WERI-Rb-1 (cell line): ENCODE measurements around the gene PTS.

Experiments used
- DNase-seq: peaks from one replicate; pipeline ENCODE4 v3.0.0-alpha.2; 2020
- H3K27ac ChIP-seq: fragments of 250-450 bp; sonication (Bioruptor Pico); 2 replicates; pipeline ENCODE4 v1.5.1; 2020; ENCODE audit warnings: mild to moderate bottlenecking, moderate library complexity
- H3K27me3 ChIP-seq: fragments of 250-450 bp; sonication (Bioruptor Pico); 2 replicates; pipeline ENCODE4 v1.5.1; 2021; ENCODE audit warnings: mild to moderate bottlenecking, low read depth, moderate library complexity; ENCODE audit not compliant: insufficient read depth, severe bottlenecking
- H3K36me3 ChIP-seq: fragments of 250-450 bp; sonication (Bioruptor Pico); 2 replicates; pipeline ENCODE4 v1.5.1; 2020; ENCODE audit warnings: mild to moderate bottlenecking, moderate library complexity
- H3K4me3 ChIP-seq: 2 replicates; pipeline ENCODE4 v1.5.1; 2011; ENCODE audit warnings: low read depth, mild to moderate bottlenecking, control low read depth, low read length
- H3K9me3 ChIP-seq: fragments of 250-450 bp; sonication (Bioruptor Pico); 2 replicates; pipeline ENCODE4 v1.5.1; 2021; ENCODE audit warnings: mild to moderate bottlenecking, moderate library complexity; ENCODE audit not compliant: severe bottlenecking
- TF ChIP-seq, protein P1 (sequence below): IDR thresholded peaks from 2 replicates; pipeline ENCODE4 v1.5.1; 2011; ENCODE audit warnings: low read depth, mild to moderate bottlenecking, control low read depth, inconsistent platforms, low read length

Gene PTS

DNA sequence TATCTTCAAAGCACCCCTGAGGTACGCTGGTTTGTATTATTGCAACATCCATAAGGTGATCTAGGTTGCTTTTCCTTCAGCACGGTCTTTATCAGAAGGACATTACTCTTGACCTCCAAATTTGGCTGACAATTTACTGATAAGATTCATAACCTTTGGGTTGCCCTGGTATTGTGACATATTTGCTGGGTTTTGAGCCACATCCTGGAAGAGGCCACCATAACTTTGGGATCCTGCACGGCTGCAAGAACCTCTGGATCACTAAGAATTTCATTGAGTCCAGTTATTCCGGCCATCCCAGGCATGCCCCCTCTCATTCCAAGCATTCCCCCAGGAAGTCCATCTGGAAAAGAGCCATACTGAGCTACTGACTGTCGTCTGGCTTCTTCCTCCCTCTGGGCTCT is 41.0 kb downstream of the PTS start:
- H3K27me3 ChIP-seq = no peaks in the 10 kb centered on the region
- H3K36me3 ChIP-seq = no peaks in the 10 kb centered on the region
- no peaks in the 10 kb centered on the region for H3K9me3 ChIP-seq
- H3K4me3 ChIP-seq = no peak overlapping the region
- no peak overlapping the region for H3K27ac ChIP-seq
- no peak for DNase-seq
- TF ChIP-seq, protein P1, sequence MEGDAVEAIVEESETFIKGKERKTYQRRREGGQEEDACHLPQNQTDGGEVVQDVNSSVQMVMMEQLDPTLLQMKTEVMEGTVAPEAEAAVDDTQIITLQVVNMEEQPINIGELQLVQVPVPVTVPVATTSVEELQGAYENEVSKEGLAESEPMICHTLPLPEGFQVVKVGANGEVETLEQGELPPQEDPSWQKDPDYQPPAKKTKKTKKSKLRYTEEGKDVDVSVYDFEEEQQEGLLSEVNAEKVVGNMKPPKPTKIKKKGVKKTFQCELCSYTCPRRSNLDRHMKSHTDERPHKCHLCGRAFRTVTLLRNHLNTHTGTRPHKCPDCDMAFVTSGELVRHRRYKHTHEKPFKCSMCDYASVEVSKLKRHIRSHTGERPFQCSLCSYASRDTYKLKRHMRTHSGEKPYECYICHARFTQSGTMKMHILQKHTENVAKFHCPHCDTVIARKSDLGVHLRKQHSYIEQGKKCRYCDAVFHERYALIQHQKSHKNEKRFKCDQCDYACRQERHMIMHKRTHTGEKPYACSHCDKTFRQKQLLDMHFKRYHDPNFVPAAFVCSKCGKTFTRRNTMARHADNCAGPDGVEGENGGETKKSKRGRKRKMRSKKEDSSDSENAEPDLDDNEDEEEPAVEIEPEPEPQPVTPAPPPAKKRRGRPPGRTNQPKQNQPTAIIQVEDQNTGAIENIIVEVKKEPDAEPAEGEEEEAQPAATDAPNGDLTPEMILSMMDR = no peak

DNA sequence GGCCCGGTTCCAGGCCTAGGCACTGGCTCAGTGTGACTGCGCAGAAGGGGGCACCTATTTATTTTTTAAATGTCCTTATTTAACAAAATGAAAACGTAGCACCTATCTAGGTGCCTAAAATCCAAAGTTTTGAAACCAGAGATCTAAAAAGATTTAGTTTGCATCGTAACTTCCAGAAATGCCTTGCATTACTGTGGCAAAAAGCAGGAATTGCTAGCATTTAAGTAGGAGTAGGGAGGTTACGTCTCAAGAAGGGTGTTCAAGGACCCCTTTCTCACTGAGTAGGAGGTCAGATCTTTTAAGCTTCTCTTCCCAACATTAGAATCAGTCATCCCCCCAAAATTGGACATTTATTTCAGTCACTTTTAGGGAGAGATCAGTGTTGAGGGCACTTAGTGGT is 42.2 kb downstream of the PTS start:
- TF ChIP-seq, protein P1 = no peak
- no peak for DNase-seq
- Histone ChIP-seq H3K9me3 (no peaks in the 10 kb centered on the region), H3K4me3 (no peak overlapping the region), H3K27ac (no peak overlapping the region), H3K36me3 (no peaks in the 10 kb centered on the region), H3K27me3 (no peaks in the 10 kb centered on the region)

DNA sequence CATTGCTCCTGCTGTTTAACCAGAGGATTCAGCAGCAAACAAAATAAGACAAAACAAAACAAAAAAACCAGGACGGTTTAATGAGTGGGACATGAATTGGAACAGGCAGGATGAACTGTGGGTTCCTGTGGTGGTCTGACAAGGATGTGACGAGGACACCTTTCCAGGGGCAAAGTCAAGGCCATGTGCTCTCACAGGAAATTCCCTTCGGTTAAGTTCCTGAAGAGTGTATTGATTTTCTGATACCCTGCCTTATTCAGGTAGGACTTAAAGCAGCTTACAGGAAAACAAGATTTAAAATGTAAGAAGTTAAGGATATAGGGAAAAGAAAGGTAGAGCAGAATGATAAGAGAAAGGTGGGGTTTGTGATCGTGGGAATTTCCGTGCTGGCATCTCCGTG is 42.9 kb downstream of the PTS start:
- H3K27me3 ChIP-seq = no peaks in the 10 kb centered on the region
- H3K9me3 ChIP-seq = no peaks in the 10 kb centered on the region
- no peak for DNase-seq
- H3K4me3 ChIP-seq = no peak overlapping the region
- H3K36me3 ChIP-seq = no peaks in the 10 kb centered on the region
- H3K27ac ChIP-seq = no peak overlapping the region
- TF ChIP-seq, protein P1 = no peak

DNA sequence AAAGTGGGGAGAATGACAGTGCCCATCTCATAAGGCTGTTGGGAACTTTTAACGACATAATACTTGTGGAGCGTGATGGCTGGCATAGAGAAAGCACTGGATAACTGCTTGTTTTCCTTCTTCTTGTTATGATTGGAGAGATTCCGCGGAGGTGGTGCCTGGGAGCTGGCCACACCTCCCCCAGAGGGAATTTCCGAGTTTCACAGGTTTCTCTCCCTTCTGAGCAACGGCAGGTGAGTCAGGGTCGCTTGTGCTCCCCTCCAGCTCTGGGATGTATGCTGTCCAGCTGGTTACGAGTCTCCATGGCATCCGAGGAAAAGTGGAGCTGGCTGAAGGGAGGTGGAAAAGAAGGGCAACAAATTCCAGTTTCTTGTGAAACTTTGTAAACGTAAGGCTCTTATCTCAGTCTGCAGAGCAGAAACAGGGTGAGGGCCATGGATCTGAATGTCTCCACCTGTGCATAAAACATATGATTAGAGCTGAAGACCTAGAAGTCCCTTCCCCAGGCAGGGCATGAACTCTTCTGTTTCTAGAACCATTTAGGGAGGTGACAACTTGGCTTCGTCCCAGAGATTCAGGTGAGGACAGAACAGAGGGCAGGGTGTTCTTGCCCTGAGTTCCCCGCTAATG is 44.4 kb downstream of the PTS start:
- no peak overlapping the region for H3K4me3 ChIP-seq
- H3K36me3 ChIP-seq = no peaks in the 10 kb centered on the region
- H3K9me3 ChIP-seq = no peaks in the 10 kb centered on the region
- H3K27ac ChIP-seq = no peak overlapping the region
- no peaks in the 10 kb centered on the region for H3K27me3 ChIP-seq
- DNase-seq = no peak
- TF ChIP-seq, protein P1 = no peak

GRCh38 chr11:112271242-112271641 is 45.0 kb downstream of the PTS start:
- Histone ChIP-seq H3K9me3 (no peaks in the 10 kb centered on the region), H3K27ac (no peak overlapping the region), H3K36me3 (no peaks in the 10 kb centered on the region), H3K4me3 (no peak overlapping the region), H3K27me3 (no peaks in the 10 kb centered on the region)
- DNase-seq = no peak
- TF ChIP-seq, protein P1 = no peak

DNA sequence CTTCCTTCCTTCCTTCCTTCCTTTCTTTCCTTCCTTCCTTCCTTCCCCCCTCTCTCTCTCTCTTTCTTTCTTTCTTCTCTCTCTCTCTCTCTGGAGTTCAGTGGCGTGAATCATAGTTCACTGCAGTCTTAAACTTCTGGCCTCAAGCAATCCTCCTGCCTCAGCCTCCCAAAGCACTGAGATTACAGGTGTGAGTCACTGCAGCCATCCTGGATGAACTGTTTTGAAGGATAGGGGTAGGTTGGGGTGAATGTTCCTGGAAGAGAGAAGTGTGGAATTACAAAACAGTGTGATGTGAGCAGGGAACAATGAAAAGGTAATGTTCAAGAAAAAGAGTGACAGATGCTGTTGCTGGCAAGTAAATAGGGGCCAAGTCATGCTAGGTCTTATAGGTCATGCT is 46.8 kb downstream of the PTS start:
- Histone ChIP-seq H3K27ac (no peak overlapping the region), H3K4me3 (no peak overlapping the region), H3K27me3 (no peaks in the 10 kb centered on the region), H3K9me3 (no peaks in the 10 kb centered on the region), H3K36me3 (no peaks in the 10 kb centered on the region)
- TF ChIP-seq, protein P1 = no peak
- DNase-seq = no peak
